Esophagus squamous epithelium (tissue), 5 donors: ENCODE measurements around the gene STMN3. TPM values are rescaled to one million over a fixed set of nuclear protein-coding genes. Genes with fewer than 3 reads are reported as not detected.

Experiments used
- DNase-seq: peaks from one replicate; lab custom pipeline; 2025; lab: John Stamatoyannopoulos, UW
- H3K27ac ChIP-seq, 4 donors: fragments of 200-600 bp; sonication (generic); one replicate each; pipeline ENCODE4 v1.5.1; 2016 to 2019; ENCODE audit warnings: mild to moderate bottlenecking in 1 of 4
- H3K27me3 ChIP-seq, 4 donors: fragments of 200-600 bp; sonication (generic); 1 replicate in 3 of 4; 2 replicates in 1 of 4; pipeline versions ENCODE4 v1.5.1 to v1.6.0; 2017 to 2021; ENCODE audit warnings: antibody characterized with exemption in 1 of 4
- H3K36me3 ChIP-seq, 3 donors: fragments of 200-600 bp; sonication (generic); one replicate each; pipeline ENCODE4 v1.5.1; 2016 to 2019
- H3K4me1 ChIP-seq, 3 donors: fragments of 200-600 bp; sonication (generic); one replicate each; pipeline ENCODE4 v1.5.1; 2017 to 2019
- H3K4me3 ChIP-seq, 4 donors: fragments of 200-600 bp; sonication (generic); 1 replicate in 3 of 4; 2 replicates in 1 of 4; pipeline ENCODE4 v1.5.1; 2016 to 2019; ENCODE audit warnings: mild to moderate bottlenecking in 2 of 4, moderate library complexity in 1 of 4
- H3K9me3 ChIP-seq, 3 donors: fragments of 200-600 bp; sonication (generic); one replicate each; pipeline ENCODE4 v1.5.1; 2016 to 2019
- POLR2A ChIP-seq, 4 donors: fragments of 450-650 bp; IDR thresholded peaks; one replicate each; pipeline ENCODE4 v1.6.1; 2017; ENCODE audit warnings: antibody characterized with exemption in 4 of 4, mild to moderate bottlenecking in 4 of 4, moderate library complexity in 3 of 4
- WGBS, 2 donors: methylation state at CpG; one replicate each; pipeline ENCODE4 v1.1.5; 2018; 5-methylcytosine and 5-hydroxymethylcytosine counted together
- intact Hi-C: fragments of 100-400 bp; cut with DNase I; formaldehyde crosslinking; loops from one replicate; pipeline ENCODE4 v1.15.0; 2022
- total RNA-seq, 4 donors: library from RNA; depleted of rRNA; stranded (reverse); fragments of >200 nt; gene quantifications; one replicate each; pipeline ENCODE4 v1.1.0, GENCODE V29; 2016
- TF ChIP-seq, protein P1 (sequence below), 6 experiments: fragments of 450-650 bp in 4 of 6; fragments of 200-600 bp in 2 of 6; sonication (generic) in 2 of 6; IDR thresholded peaks; one replicate each; pipeline ENCODE4 v1.5.1; 2016 to 2019; ENCODE audit warnings: antibody characterized with exemption in 6 of 6, mild to moderate bottlenecking in 4 of 6, moderate library complexity in 4 of 6
- donor health status: DM: yes; HTN: yes; CAD: no.

STMN3 gene
- 1 to 10 TPM; 1.9 to 8.4 (median 4.5) TPM for total RNA-seq

DNA sequence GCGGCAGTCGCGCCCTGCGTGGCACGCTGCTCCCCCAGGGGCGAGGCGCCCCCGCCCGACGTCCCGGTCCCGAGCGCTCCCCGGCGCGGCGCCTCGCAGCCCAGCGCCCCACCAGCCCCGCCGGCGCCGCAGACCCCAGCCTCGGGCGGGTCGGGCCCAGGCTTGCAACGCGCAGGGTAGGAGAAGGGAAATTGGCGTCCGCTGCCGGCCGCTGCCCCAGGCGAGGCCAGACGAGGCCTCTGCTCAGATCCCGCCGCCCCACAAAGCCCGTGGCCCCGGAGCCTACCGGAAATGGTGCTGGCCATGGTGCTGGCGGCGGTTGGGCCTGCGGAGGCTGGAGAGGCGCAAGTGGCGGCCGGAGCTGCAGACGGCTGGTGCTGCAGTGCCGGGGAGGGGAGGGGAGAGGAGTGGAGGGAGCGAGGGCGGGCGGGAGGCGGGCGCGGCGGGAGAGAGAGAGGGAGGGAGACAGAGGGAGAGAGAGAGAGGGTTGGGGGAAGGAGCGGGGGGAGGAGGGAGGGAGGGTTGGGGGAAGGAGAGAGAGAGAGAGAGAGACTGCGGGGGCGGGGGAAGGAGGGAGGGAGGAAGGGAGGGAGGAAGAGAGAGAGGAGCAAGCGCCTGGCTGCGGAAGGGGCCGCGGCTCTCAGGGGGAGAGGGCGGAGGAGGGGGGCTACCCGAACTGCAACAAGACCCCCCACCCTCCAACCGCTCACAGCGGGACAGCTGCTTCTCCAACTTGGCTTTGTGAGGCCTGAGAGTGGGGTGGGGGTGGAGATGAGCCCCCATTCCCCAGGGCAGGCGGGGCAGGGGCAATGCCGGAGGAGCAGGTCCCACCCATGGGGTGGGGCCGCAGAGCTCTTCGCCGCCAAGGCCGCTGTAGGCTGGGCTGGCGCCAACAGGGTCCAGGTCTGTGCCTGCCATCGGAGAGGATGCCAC lies at the start of gene STMN3:
TSS of gene STMN3 (minus strand) at position 384 of the 933 bp plus-strand sequence. CDS start at position 305, 79 bp downstream.
- no peak for TF ChIP-seq POLR2A (IDR thresholded peaks at IDR 0.05)
- TF ChIP-seq, protein P1, sequence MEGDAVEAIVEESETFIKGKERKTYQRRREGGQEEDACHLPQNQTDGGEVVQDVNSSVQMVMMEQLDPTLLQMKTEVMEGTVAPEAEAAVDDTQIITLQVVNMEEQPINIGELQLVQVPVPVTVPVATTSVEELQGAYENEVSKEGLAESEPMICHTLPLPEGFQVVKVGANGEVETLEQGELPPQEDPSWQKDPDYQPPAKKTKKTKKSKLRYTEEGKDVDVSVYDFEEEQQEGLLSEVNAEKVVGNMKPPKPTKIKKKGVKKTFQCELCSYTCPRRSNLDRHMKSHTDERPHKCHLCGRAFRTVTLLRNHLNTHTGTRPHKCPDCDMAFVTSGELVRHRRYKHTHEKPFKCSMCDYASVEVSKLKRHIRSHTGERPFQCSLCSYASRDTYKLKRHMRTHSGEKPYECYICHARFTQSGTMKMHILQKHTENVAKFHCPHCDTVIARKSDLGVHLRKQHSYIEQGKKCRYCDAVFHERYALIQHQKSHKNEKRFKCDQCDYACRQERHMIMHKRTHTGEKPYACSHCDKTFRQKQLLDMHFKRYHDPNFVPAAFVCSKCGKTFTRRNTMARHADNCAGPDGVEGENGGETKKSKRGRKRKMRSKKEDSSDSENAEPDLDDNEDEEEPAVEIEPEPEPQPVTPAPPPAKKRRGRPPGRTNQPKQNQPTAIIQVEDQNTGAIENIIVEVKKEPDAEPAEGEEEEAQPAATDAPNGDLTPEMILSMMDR (IDR thresholded peaks at IDR 0.05): no peak
- Histone ChIP-seq H3K36me3 (no peaks in the 10 kb centered on the region), H3K4me1 (peaks cover 24 to 52% (median 30%) of the 10 kb centered on the region in 3 donors), H3K27ac (peak within 1 kb of the TSS in 3 of 4 donors; percentile 40 to 81 (median 69)), H3K27me3 (peaks cover 0 to 13% (median 0%) of the 10 kb centered on the region in 4 donors), H3K4me3 (peak within 1 kb of the TSS; percentile 35 to 78 (median 50)), H3K9me3 (no peaks in the 10 kb centered on the region)
- DNase-seq: no peak
- 0 to 2% methylated on average over 11 to 12 of the region's 73 CpGs for WGBS, 2 donors
- intact Hi-C loops: no loop called here

DNA sequence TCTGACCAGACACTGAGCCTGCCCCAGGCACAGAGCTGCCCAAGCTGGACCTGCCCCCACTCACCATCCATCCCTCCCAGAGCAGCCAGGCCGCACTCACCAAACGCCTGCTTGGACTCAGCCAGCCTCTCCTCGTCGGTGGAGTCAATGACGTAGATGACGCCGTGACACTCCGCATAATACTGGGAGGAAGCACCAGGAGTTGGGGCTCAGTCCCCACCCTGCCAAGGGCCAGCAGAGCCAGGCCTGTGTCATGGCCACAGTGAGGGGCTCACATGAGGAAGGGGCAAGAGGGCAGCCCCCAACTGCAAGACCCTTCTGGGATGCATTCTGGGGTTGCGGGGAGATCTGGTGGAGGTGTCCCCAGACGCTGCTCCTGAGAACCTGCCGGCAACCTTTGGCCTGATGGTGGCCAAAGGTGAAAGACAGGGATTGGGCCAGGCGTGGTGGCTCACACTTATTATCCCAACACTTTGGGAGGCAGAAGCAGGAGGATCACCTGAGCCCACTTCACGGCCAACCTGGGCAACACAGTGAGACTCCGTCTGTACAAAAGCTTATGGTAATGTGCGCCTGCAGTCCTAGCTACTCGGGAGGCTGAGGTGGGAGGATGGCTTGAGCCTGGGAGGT lies 48.9 kb upstream of the STMN3 start:
- Histone ChIP-seq H3K9me3 (no peaks in the 10 kb centered on the region), H3K4me3 (no peak overlapping the region), H3K36me3 (peaks cover 10 to 45% (median 25%) of the 10 kb centered on the region in 3 donors), H3K27me3 (no peaks in the 10 kb centered on the region), H3K27ac (peak overlapping the region in 1 of 4 donors; percentile 39), H3K4me1 (peaks cover 31 to 47% (median 39%) of the 10 kb centered on the region in 3 donors)
- DNase-seq: no peak
- TF ChIP-seq, protein P1 (IDR thresholded peaks at IDR 0.05): no peak
- TF ChIP-seq POLR2A (IDR thresholded peaks at IDR 0.05): no peak
- intact Hi-C loops: no loop called here
- 76 to 87% methylated on average over 4 to 5 of the region's 16 CpGs for WGBS, 2 donors

DNA sequence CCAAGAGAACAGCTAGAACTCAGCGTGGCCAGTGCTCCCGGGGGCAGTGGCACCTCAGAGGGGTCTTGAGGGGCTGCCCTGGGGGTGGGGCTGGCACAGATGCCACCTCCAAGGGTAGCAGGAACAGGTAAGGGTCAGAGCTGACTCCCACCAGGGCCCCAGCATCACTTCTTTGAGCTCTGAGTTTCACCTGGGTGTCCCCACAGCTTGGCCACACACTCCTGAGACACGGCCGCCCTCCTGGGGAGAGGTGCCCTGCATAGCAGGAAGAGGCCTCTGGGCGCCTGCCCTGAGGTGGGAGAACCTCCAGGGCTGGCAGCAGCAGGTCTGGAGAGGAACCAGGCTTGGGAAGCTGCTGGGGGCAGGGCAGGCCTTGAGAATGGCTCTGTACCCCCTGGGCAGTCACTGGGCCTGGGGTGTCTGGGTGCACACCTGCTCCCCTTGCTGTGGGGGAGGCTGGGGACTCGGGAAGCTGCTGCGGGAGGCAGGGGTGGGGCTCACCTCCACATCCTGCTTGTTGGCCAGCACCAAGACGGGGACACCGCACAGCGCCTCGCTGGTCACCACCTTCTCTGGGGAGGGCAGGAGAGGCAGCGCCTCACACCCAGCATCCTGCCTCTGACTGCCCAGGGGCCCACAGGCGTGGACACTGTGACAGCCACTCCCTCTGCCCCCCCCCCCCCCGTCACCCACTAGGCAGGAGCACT lies 48.3 kb upstream of the STMN3 start:
- no peak for DNase-seq
- peaks cover 31 to 47% (median 42%) of the 10 kb centered on the region in 3 donors for H3K4me1 ChIP-seq
- intact Hi-C loops: no loop called here
- H3K4me3 ChIP-seq: no peak overlapping the region
- H3K27ac ChIP-seq: peak overlapping the region in 2 of 4 donors; percentile 25 to 39
- TF ChIP-seq, protein P1 (IDR thresholded peaks at IDR 0.05): no peak
- TF ChIP-seq POLR2A (IDR thresholded peaks at IDR 0.05): no peak
- no peaks in the 10 kb centered on the region for H3K9me3 ChIP-seq
- WGBS, 2 donors: no CpG with 5 or more reads among the region's 14 CpGs
- H3K36me3 ChIP-seq: peaks cover 10 to 45% (median 25%) of the 10 kb centered on the region in 3 donors
- H3K27me3 ChIP-seq: no peaks in the 10 kb centered on the region

DNA sequence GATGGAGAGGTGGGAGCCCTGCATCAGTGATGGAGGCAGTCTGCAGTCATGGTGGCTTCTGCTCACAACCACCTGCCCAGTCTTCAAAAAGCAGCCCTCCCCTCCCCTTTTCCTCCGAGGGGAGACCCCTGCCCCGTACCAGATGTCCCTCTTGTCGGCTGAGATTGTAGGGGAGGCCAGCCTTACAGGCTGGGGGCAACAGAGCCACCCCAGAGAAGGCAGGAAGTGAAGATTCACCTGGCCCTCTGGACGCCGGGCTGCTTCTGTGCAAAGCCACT lies 47.8 kb upstream of the STMN3 start:
- H3K27me3 ChIP-seq: no peaks in the 10 kb centered on the region
- no peak overlapping the region for H3K4me3 ChIP-seq
- H3K27ac ChIP-seq: peak overlapping the region in 2 of 4 donors; percentile 25 to 39
- intact Hi-C loops: no loop called here
- H3K9me3 ChIP-seq: no peaks in the 10 kb centered on the region
- H3K36me3 ChIP-seq: peaks cover 10 to 40% (median 20%) of the 10 kb centered on the region in 3 donors
- no CpG with 5 or more reads among the region's 5 CpGs for WGBS, 2 donors
- peaks cover 31 to 47% (median 40%) of the 10 kb centered on the region in 3 donors for H3K4me1 ChIP-seq
- TF ChIP-seq POLR2A (IDR thresholded peaks at IDR 0.05): no peak
- TF ChIP-seq, protein P1 (IDR thresholded peaks at IDR 0.05): no peak
- DNase-seq: no peak
